HG03558 (cell line): ENCODE data around the gene EXD3.
"Not testable (repeated sequence)": the region's sequence is repeated elsewhere in the genome, so short reads cannot be mapped to it uniquely, and the experiment has no call there.

Source experiments
- ATAC-seq: cut with Tn5 transposase; IDR thresholded peaks from one replicate; pipeline ENCODE4 v1.9.1; 2021; ENCODE audit warnings: moderate number of reproducible peaks; ENCODE audit not compliant: unreplicated experiment; ENCODE audit errors: extremely low read depth

The EXD3 gene

GRCh38 chr9:137422604-137423513 lies at the start of gene EXD3, which contains the start of gene NOXA1:
Gene EXD3, minus strand, starts transcription at chr9:137423162. Its CDS starts 27,805 bp downstream, at chr9:137395357.
Gene NOXA1, plus strand, starts transcription at chr9:137423393. Its CDS starts 137 bp downstream, at chr9:137423530.
- peak; percentile 48 for ATAC-seq

DNA sequence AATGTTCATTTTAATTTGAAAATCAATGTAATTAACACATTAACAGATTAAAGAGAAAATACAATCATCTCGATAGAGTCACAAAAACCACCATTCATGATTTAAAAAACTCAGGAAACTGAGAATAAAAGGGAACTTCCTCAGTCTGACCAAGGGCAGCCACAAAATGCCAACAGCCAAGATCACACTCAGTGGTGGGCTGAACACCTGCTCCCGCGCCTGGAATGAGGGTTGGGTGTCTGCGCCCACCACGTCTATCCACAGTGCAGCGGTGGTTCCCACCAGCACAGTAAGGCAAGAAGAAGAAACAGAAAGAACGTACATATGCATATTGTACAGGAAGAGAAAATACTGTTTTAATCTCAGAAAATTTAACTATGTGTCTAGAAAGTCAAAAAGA lies 47.8 kb upstream of the EXD3 start:
- no peak for ATAC-seq

- ATAC-seq: no peak
Measured at GRCh38 chr9:137467896-137468295, 44.9 kb upstream of the EXD3 start.

DNA sequence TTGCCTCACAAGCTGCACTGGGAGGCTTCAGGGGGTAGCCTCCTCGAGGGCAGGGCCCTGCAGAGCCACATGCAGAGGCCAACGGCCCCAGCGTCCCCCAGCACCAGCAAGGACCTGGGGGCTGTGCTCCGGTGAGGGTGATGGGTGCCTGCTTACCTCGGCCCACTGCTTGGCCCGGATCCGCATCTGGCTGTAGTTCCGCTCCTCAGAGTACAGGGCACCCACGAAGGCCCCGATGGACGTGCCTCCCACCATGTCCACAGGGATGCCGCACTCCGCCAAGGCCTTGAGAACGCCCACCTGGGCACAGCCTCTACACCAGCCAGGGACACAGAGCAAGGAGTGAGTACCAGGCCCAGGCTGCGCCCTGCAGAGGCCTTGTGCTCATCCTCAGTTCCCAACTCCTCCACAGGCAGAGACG lies 44.2 kb upstream of the EXD3 start:
- no peak for ATAC-seq

DNA sequence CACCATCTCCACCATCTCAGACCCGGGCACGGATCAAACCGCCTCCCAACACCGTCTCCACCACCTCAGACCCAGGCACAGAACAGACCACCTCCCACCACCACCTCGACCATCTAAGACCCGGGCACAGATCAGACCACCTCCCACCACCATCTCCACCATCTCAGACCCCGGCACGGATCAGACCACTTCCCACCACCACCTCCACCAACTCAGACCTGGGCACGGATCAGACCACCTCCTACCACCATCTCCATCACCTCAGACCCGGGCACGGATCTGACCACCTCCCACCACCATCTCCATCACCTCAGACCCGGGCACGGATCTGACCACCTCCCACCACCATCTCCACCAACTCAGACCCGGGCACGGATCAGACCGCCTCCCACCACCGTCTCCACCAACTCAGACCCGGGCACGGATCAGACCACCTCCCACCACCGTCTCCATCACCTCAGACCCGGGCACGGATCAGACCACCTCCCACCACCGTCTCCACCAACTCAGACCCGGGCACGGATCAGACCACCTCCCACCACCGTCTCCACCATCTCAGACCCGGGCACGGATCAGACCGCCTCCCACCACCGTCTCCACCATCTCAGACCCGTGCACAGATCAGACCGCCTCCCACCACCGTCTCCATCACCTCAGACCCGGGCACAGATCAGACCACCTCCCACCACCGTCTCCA lies 43.6 kb upstream of the EXD3 start:
- ATAC-seq: not testable (repeated sequence)

- no peak for ATAC-seq
Measured at GRCh38 chr9:137465720-137466388, 42.9 kb upstream of the EXD3 start.

GRCh38 chr9:137465000-137465719 lies 42.2 kb upstream of the EXD3 start:
- no peak for ATAC-seq

DNA sequence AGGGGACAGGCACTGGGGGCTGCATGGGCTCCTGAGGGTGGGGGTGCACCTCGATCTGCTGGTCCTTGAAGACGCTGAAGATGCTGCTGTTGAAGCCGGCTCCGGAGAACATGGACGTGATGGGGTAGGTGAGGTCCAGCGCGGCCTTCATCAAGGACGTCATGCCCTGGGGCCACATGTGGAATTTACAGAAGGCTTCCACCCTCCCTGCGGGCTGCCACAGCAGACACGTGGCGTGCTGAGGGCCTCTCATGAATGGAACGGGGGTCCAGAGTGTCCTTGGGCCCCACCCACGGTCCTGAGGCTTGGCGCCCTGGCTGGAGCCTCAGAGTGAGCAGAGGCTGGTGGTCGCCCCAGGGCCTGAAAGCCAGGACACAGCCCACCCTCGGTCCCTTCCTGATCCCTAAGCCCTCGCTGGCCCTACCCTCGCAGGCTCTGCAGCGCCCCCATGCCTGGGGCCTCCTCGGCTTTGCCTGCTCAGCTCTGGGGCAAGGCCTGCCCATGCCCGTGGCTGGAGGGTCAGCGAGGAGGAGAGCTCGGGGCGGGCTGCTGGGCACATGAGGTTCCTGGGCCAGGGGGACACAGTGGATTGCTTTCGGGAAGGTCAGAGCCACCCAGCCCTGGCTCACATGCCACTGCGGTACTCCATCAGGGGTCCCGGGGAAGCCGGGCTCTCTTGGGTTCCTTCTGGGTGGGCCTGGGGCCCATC lies 41.5 kb upstream of the EXD3 start:
- no peak for ATAC-seq

GRCh38 chr9:137463931-137464290 lies 40.9 kb upstream of the EXD3 start:
- ATAC-seq: no peak

- ATAC-seq: no peak
Measured at GRCh38 chr9:137462986-137463930, 40.3 kb upstream of the EXD3 start.

GRCh38 chr9:137462396-137462985 lies 39.5 kb upstream of the EXD3 start:
- ATAC-seq: no peak

- no peak for ATAC-seq
Measured at GRCh38 chr9:137461663-137462395, 38.9 kb upstream of the EXD3 start.

- ATAC-seq: no peak
Measured at GRCh38 chr9:137461316-137461662, 38.3 kb upstream of the EXD3 start.

- no peak for ATAC-seq
Measured at GRCh38 chr9:137460363-137461315, 37.7 kb upstream of the EXD3 start.

GRCh38 chr9:137459601-137460362 lies 36.8 kb upstream of the EXD3 start:
- no peak for ATAC-seq

- ATAC-seq: no peak
Measured at GRCh38 chr9:137459152-137459600, 36.2 kb upstream of the EXD3 start, which contains the start of gene NSMF. Gene NSMF, minus strand, starts transcription at chr9:137459334. Its CDS starts 232 bp downstream, at chr9:137459102.
